Stimulated activated CD4-positive, alpha-beta T cell treated with anti-CD3 and anti-CD28 coated beads, Interleukin-4, amount 100 ng/mL, for 24 hours (primary cell): ENCODE measurements around the gene MYL9.

Experiments
- DNase-seq: peaks from one replicate; pipeline ENCODE4 v3.0.0-alpha.2; 2020

Gene MYL9

DNA sequence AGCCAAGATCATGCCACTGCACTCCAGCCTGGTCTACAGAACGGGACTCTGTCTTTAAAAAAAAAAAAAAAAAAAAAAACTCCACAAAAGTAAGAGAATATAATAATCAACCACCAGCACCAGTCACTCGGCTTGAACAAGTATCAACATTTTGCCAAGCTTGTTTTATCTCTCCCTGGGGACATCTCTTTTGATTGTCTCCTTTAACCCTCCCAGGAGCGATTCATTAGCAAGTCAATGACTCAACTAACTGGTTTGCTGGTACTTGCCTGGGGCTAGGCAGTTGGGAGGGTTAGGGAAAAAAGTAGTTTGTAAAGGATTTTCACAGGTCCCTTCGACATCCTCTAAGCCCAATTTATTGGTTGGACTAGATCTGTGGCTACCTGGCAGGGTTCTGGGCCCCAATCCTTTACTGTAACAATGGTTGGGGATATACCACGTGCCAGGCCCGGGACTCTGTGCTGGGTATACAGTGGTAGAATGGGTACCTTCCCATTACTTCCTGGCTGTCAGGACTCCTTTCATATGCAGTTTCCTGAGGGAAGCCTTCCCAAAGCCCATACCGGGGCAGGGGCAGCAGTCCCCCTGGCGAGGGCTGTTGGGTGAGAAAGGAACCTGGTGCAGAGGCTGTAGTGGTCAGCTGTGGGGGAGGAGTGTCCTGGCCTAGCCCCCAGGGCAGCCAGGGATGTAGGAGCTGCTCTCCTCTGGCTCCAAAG lies 44.2 kb downstream of the MYL9 start:
- no peak for DNase-seq

DNA sequence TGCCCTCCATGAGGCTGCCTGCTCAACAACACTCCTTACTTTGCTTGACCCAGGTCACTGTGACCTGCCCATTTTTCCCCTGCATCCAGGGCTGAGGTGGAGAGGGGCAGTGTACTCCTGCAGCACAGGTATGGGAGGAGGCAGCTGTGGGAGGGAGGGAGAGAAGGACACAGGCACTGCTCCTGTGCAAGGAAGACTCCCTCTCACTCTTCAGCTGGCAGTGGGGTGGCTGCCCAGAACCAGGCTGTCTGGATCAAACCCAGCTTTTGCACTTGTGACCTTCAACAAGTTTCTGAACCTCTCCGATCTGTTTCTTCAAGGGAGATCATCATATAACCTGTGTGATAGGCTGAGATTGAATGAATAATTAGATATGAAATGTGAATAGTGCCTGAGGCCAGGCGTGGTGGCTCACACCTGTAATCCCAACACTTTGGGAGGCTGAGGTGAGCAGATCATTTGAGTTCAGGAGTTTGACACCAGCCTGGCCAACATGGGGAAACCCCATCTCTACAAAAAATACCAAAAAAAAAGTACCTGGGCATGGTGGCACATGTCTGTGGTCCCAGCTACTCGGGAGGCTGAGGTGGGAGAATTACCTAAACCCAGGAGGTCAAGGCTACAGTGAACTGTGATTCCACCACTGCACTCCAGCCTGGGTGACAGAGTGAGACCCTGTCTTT lies 46.2 kb downstream of the MYL9 start:
- no peak for DNase-seq

DNA sequence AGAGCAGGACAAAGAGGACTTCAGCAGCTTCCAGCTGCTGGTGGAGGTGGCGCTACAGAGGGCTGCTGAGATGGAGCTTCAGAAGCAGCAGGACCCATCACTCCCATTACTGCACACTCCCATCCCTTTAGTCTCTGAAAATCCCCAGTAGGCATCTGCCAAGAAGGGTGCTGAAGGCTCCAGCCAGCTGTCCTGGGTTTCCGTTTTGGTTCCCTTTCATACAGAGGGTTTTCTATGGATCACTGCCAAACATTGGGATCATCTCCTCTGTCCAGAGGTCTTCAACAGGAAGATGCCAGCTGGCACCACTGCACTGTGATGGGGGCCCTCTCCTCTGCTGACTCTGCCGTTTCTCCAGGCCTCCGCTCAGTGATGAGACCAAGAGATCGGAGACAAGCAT lies 50.0 kb downstream of the MYL9 start:
- DNase-seq, result no peak

DNA sequence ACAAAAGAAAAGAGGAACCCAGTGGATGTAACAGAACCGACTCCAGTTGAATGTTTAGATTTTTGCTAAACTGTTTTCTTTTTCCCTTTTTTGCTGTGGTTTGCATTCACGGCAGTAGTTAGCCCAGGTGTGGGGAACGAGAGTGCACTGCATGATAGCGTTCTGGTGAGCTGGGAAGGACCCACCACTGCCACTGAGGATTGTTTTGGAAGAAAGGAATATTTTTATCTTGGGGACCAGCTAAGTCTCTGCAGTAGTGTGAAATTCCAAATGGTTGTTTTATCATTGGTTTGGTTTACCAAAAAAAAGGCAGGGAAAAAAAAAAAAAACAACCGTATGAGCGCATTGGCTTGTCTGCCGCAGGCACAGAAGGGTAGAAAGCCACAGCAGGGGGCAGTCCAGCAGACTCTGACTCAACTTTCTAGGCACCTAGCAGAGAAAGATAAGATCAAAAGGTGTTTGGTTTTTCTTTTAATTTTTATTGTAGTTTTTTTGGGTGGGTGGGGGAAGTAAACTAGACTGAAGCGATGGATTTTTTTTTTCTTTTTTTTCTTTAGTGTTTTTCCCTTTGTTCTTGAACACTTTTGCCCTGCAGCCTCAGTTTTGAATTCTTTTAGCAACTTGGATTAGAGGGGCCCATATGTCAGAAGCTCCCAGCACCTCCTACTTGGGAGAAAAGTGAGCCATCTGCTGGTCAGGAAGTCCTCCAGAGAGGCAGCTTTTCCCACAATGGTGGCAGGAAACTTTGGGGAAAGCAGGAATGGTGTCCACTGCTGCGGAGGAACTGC lies 50.7 kb downstream of the MYL9 start:
- DNase-seq, result peak; percentile 60

DNA sequence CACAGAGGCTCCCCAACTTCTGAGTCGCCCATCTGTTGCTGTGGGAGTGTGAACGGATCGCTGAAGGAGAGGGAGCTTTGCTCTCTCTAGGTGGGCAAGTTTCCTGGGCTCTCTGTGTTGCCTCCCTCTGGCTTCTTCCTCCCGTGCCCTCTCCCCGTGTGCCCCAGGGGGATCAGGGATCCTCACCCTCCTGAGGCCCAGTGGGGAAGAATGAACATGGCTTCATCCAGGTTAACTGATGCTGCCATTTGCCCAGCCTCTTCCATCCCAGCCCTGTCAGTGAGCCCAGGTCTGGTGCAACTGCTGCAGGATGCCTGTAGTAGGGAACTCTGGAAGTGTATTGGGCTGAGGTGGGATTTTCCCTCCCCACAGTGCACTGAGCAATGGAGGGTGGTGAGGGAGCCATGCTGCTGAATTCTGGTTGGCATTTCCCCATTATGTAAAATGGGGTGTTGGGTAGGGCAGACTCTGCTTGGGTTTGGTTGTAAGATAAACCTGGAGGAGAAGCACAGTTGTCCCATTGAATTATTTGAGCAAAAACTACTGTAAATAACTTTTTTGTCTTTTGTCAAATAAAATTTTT lies 52.1 kb downstream of the MYL9 start:
- DNase-seq, result no peak

DNA sequence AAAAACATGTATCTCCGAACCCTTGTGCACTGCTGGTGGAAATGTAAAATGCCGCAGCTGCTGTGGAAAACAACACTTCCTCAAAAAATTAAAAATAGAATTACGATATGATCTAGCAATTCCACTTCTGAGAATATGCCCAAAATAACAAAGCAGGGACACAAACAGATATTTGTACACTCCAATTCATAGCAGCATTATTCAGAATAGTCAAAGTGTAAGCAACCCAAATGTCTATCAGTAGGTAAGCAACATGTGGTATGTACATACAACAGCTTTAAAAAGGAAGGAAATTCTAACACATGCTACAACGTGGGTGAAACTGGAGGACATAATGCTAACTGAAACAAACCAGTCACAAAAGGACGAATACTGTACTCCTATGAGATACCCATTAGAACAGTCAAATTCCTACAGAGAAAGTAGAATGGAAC lies 58.6 kb downstream of the MYL9 start:
- DNase-seq, result no peak
